ENCODE data around the gene RGR.
"Not testable (repeated sequence)": the region's sequence is repeated elsewhere in the genome, so short reads cannot be mapped to it uniquely, and the experiment has no call there.

The RGR gene

DNA sequence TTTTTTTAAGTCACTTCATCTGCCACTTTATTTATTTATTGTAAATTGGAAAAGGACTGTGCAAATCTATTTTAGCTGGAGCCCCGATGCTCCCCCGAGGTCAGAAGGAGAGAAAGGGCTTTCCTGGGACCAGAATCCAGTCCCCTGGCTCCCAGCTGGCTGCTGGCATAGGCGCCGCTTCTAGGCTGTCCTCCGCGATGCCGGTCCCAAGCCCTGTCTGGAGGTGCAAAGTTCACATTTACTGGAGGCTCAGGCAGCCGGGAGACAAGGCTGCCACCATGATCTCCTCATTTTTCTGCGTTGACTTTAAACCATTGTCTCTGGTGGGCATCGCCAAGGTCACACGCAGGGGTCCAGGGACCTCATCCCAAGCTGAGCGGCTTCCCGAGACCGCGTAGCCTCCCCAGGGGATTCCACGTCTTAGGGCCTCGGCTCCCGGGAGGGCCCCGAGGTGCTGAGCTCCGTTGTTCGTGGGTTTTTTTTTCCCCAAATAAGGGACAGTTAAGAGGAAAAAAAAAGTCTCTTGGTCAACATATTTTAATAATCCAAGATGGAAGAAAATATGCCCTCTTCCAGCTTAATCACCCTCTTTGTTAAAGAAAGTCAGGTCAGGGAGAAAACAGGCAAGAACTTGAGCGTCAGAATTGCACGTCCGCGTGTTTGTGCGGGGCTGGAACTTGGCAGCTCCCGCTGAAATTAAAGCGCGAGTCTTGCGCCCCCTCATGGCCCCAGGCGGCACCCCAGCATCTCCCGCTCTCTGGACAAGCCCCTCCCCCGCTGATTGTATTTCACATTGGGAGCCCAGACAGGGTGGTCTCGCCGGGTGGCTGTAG is 11.9 kb downstream of the RGR start:
- peak in 1 of 2 donors; percentile 21 for DNase-seq (ENCODE audit: low read depth in 1 of 2, low spot score in 1 of 2)

DNA sequence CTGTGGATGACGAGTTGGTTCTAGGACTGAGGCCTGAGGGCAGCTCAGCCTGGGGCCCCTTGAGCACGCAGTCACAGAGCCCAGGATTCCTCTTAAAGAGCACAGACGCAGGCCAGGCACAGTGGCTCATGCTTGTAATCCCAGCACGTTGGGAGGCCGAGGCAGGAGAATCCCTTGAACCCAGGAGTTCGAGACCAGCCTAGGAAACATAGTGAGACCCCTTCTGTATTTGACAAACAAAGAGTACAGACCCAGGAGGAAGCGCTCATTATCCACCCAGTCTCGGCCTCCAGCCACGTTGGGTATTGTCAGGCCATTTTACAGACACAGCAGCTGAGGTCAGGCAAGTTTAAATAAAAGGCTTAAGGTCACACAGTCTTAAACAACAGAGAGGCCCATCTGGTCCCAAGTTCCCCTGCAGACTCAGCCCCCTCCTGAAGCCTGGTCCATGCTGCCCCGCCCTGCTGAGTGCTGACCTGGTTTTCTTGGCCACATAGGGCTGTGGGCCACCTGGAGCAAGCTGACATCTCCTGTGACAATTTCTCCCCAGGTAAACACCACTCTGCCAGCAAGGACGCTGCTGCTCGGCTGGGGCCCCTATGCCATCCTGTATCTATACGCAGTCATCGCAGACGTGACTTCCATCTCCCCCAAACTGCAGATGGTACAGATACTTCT is 12.6 kb downstream of the RGR start:
- no peak for DNase-seq (ENCODE audit: low read depth in 1 of 2, low spot score in 1 of 2)

- no peak for DNase-seq (ENCODE audit: low read depth in 1 of 2, low spot score in 1 of 2)
Observed at GRCh38 chr10:84258034-84258695, 13.3 kb downstream of the RGR start.

- DNase-seq (ENCODE audit: low read depth in 1 of 2, low spot score in 1 of 2), result no peak
Observed at GRCh38 chr10:84261236-84261915, 16.5 kb downstream of the RGR start.

GRCh38 chr10:84262190-84262956 is 17.5 kb downstream of the RGR start:
- DNase-seq (ENCODE audit: low read depth in 1 of 2, low spot score in 1 of 2), result no peak

- DNase-seq (ENCODE audit: low read depth in 1 of 2, low spot score in 1 of 2), result no peak
Observed at GRCh38 chr10:84263716-84264115, 18.9 kb downstream of the RGR start.

DNA sequence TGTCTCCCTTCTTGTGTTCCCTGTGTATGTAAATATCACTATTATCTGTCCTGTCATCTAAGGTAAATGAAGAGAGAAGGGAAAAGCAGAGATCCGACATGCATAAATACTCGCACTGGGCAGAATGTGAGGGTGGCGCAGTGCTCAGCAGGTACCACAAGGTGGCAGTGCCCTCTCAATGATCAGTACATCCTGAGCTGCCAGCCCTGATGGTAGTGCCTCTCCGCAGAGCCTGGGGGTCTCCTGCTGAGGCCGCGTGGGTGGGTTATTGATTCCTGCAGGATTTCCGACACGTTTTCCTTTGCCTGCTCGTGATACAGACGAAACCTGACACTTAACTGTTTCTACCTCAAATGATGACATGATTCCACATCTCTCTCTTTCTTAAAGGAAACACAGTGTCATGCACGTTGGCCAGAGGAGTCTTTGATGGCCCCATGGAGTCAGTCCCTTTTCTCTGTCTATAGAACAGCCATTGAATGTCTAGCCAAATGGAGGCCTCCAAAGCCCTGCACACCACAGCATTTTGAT is 19.8 kb downstream of the RGR start:
- DNase-seq (ENCODE audit: low read depth in 1 of 2, low spot score in 1 of 2), result peak; percentile 59 to 60

GRCh38 chr10:84265418-84265817 is 20.6 kb downstream of the RGR start:
- no peak for DNase-seq (ENCODE audit: low read depth in 1 of 2, low spot score in 1 of 2)

GRCh38 chr10:84267503-84268126 is 22.8 kb downstream of the RGR start:
- peak; percentile 42 to 53 for DNase-seq (ENCODE audit: low read depth in 1 of 2, low spot score in 1 of 2)

GRCh38 chr10:84269162-84269561 is 24.3 kb downstream of the RGR start:
- DNase-seq (ENCODE audit: low read depth in 1 of 2, low spot score in 1 of 2), result no peak

DNA sequence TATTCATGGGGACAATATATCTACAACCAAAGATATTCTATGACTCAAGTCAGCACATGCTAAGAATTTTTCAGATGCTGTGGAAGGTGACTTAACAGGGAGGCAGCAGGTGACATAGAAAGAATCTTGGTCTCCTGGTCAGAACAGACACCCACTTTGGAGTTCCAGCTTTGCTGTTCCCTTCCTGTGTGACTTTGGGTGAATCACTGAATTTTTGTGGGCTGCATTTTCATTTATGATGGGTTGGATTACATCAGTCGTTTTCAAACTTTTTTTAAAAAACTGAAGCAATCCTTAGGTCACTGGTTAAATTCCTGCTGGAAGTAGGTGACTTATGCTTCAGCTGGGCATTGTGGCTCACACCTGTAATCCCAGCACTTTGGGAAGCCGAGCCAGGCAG is 24.9 kb downstream of the RGR start:
- DNase-seq (ENCODE audit: low read depth in 1 of 2, low spot score in 1 of 2), result no peak

DNA sequence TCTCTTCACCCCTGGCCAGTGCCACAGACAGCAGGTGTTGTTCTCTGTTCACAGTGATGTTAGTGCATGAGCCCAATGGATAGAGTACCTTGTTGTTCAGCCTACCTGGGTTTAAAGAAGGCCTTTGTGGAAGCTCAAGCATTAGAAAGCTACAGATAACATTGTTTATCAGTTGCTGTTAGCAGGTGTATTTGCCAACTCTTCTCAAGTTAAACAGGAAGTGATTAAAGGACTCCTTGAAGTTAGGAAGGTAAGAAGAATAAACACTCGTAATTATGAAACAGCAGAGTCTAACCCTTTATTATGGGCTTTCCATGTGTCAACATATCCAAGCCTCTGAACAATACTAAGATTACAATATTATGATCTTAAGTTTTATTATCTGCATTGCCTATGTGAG is 25.9 kb downstream of the RGR start:
- no peak for DNase-seq (ENCODE audit: low read depth in 1 of 2, low spot score in 1 of 2)

DNA sequence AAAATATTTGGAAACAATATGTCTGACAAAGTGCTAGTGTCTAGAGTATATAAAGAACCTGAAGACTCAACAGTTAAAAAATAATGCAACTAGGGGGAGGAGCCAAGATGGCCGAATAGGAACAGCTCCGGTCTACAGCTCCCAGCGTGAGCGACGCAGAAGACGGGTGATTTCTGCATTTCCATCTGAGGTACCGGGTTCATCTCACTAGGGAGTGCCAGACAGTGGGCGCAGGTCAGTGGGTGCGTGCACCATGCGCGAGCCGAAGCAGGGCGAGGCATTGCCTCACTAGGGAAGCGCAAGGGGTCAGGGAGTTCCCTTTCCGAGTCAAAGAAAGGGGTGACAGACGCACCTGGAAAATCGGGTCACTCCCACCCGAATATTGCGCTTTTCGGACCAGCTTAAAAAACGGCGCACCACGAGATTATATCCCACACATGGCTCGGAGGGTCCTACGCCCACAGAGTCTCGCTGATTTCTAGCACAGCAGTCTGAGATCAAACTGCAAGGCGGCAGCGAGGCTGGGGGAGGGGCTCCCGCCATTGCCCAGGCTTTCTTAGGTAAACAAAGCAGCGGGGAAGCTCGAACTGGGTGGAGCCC is 35.1 kb downstream of the RGR start:
- DNase-seq (ENCODE audit: low read depth in 1 of 2, low spot score in 1 of 2), result not testable (repeated sequence)

- no peak for DNase-seq (ENCODE audit: low read depth in 1 of 2, low spot score in 1 of 2)
Observed at GRCh38 chr10:84286695-84287094, 41.8 kb downstream of the RGR start.

- DNase-seq (ENCODE audit: low read depth in 1 of 2, low spot score in 1 of 2), result no peak
Observed at GRCh38 chr10:84288151-84288550, 43.3 kb downstream of the RGR start.

GRCh38 chr10:84289521-84290200 is 44.8 kb downstream of the RGR start:
- no peak for DNase-seq (ENCODE audit: low read depth in 1 of 2, low spot score in 1 of 2)

DNA sequence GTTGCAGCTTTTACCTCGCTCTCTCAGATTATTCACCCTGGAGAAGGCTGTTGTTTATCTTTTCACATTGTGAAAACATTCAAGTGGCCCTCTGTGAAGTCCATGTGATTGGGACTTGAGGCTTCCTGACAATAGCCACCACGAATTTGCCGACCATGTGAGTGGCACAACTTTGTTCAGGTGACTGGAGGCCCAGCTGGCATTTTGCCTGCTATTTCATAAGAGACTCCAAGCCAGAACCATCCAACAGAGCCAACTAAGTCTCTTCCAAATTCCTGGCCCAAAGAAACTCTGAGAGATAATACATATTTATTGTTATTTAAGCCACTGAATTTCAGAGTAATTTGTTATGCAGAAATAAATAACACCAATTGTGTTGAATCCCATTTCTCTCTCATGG is 45.4 kb downstream of the RGR start:
- DNase-seq (ENCODE audit: low read depth in 1 of 2, low spot score in 1 of 2), result no peak

- DNase-seq (ENCODE audit: low read depth in 1 of 2, low spot score in 1 of 2), result no peak
Observed at GRCh38 chr10:84291384-84291783, 46.5 kb downstream of the RGR start.

DNA sequence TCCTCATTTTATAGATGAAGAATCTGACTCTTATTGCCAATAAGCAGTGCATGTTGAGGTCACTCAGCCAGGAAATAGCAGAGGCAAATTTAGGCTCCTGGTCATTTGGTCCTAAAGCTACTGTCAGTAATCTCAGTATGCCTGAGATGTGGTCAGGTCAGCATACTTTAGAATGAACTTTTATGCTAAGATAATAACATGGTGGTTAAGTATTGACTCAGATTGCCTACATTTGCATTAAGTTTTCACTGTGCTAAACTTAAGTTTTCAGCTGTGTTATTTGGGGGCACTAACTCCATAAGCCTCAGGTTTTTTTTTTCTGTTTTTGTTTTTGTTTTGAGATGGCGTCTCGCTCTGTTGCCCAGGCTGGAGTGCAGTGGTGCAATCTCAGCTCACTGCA is 47.6 kb downstream of the RGR start:
- DNase-seq (ENCODE audit: low read depth in 1 of 2, low spot score in 1 of 2), result no peak

Measured in activated CD4-positive, alpha-beta T cell treated with anti-CD3 and anti-CD28 coated beads, Interleukin-2, amount 50 U/mL, for 24 hours (primary cell).